Urothelium cell line (cell line): ENCODE measurements around the gene C6orf118.
A peak's percentile ranks its signal among the peaks of the same experiment; 100 is the strongest.

Experiments used
- DNase-seq: peaks from one replicate; pipeline ENCODE4 v3.0.0; 2011; ENCODE audit warnings: low spot score, mixed read lengths
- FAIRE-seq: peaks from 2 replicates; lab custom pipeline; 2011; peaks lifted over from hg19 to GRCh38; lab: Jason Lieb, UNC

Gene C6orf118

GRCh38 chr6:165245287-165245686, 64.1 kb downstream of the C6orf118 start:
- no peak for FAIRE-seq

GRCh38 chr6:165244524-165245247, 64.7 kb downstream of the C6orf118 start:
- DNase-seq = no peak
- no peak for FAIRE-seq

More at GRCh38 chr6:165245287-165245686, 64.1 kb downstream of the C6orf118 start:
- DNase-seq = peak; percentile 23

- no peak for DNase-seq
- FAIRE-seq = no peak
These were observed 65.6 kb downstream of the C6orf118 start for GRCh38 chr6:165243801-165244200.

- DNase-seq (no peak), FAIRE-seq (no peak)
These were observed 73.1 kb downstream of the C6orf118 start for GRCh38 chr6:165236326-165236725.

GRCh38 chr6:165232731-165233488, 76.5 kb downstream of the C6orf118 start:
- DNase-seq = no peak
- FAIRE-seq = no peak

GRCh38 chr6:165231581-165232561, 77.5 kb downstream of the C6orf118 start:
- DNase-seq = peak; percentile 46

GRCh38 chr6:165231177-165231576, 78.2 kb downstream of the C6orf118 start:
- DNase-seq (no peak), FAIRE-seq (no peak)

More at GRCh38 chr6:165231581-165232561, 77.5 kb downstream of the C6orf118 start:
- no peak for FAIRE-seq
